Measurements from ENCODE around the gene PPAT.

- TF ChIP-seq CTCF (IDR thresholded peaks at IDR 0.05), result no peak
- TF ChIP-seq POLR2A (IDR thresholded peaks at IDR 0.05), result no peak
These were observed 86.8 kb downstream of the PPAT start for GRCh38 chr4:56348576-56348975.
